Upper lobe of right lung (tissue), 1 donor: Measurements from ENCODE around the gene AGPAT1. TPM values are rescaled to one million over a fixed set of nuclear protein-coding genes. Genes with fewer than 3 reads are reported as not detected.

ENCODE experiments used
- ATAC-seq: fragments of 200-7000 bp; cut with Tn5 transposase; one replicate; pipeline ENCODE4 v1.9.1; 2020; ENCODE audit warnings: mild to moderate bottlenecking, moderate library complexity
- DNase-seq: peaks from one replicate; pipeline ENCODE4 v3.0.0-alpha.2; 2020
- H3K27ac ChIP-seq: fragments of 200-600 bp; one replicate; pipeline ENCODE4 v1.8.0; 2022
- H3K27me3 ChIP-seq: fragments of 200-600 bp; one replicate; pipeline ENCODE4 v1.8.0; 2022; ENCODE audit warnings: mild to moderate bottlenecking
- H3K36me3 ChIP-seq: fragments of 200-600 bp; one replicate; pipeline ENCODE4 v1.8.0; 2022
- H3K4me1 ChIP-seq: fragments of 200-600 bp; one replicate; pipeline ENCODE4 v1.8.0; 2022
- H3K4me3 ChIP-seq: fragments of 200-600 bp; one replicate; pipeline ENCODE4 v1.8.0; 2022; ENCODE audit warnings: mild to moderate bottlenecking
- H3K9me3 ChIP-seq: fragments of 200-600 bp; one replicate; pipeline ENCODE4 v1.8.0; 2022
- CTCF ChIP-seq: fragments of 200-600 bp; IDR thresholded peaks from one replicate; pipeline ENCODE4 v1.8.0; 2022; ENCODE audit warnings: antibody characterized with exemption
- intact Hi-C: fragments of 100-400 bp; cut with DNase I; formaldehyde crosslinking; loops from one replicate; pipeline ENCODE4 v1.11.0; 2022
- total RNA-seq: library from RNA; stranded (reverse); fragmentation: NEBNext Ultra II Directional; extraction: Animal tissue kit (Norgen Biotek cat#: 25700); gene quantifications from one replicate; pipeline ENCODE4 v1.2.1, GENCODE V29; 2021
- donor health status: DM: no; HTN: yes; CAD: no; lungs with severe emphysema.

AGPAT1 gene
- total RNA-seq, 1 donor from 2014 or later, result 53.0 TPM

- Histone ChIP-seq H3K4me1 (peaks cover 53% of the 10 kb centered on the region), H3K9me3 (no peaks in the 10 kb centered on the region), H3K36me3 (peaks cover 9% of the 10 kb centered on the region), H3K27me3 (no peaks in the 10 kb centered on the region), H3K27ac (peak overlapping the region; percentile 91), H3K4me3 (peak overlapping the region; percentile 66)
- intact Hi-C loops, result no loop called here
- TF ChIP-seq CTCF, result no peak
- DNase-seq, result no peak
- no peak for ATAC-seq
These were observed 16.1 kb upstream of the AGPAT1 start for GRCh38 chr6:32191696-32192607.

- H3K36me3 ChIP-seq, result peaks cover 16% of the 10 kb centered on the region
- intact Hi-C loops, result no loop called here
- H3K27me3 ChIP-seq, result no peaks in the 10 kb centered on the region
- H3K9me3 ChIP-seq, result no peaks in the 10 kb centered on the region
- H3K4me1 ChIP-seq, result peaks cover 56% of the 10 kb centered on the region
- DNase-seq (no peak), ATAC-seq (no peak)
- peak overlapping the region; percentile 66 for H3K4me3 ChIP-seq
- H3K27ac ChIP-seq, result peak overlapping the region; percentile 91
- no peak for TF ChIP-seq CTCF
These were observed 15.2 kb upstream of the AGPAT1 start for GRCh38 chr6:32190911-32191677.

- no peaks in the 10 kb centered on the region for H3K9me3 ChIP-seq
- H3K4me1 ChIP-seq, result peaks cover 59% of the 10 kb centered on the region
- peaks cover 16% of the 10 kb centered on the region for H3K36me3 ChIP-seq
- DNase-seq, result peak; percentile 93
- intact Hi-C loops, result no loop called here
- no peaks in the 10 kb centered on the region for H3K27me3 ChIP-seq
- TF ChIP-seq CTCF, result no peak
- H3K4me3 ChIP-seq, result peak within 1 kb of the TSS; percentile 66
- ATAC-seq, result peak; percentile 86
- peak within 1 kb of the TSS; percentile 91 for H3K27ac ChIP-seq
These were observed 14.4 kb upstream of the AGPAT1 start, which contains the start of gene PBX2 for GRCh38 chr6:32190054-32190851. Gene PBX2, minus strand, starts transcription at chr6:32190202. Its CDS starts 287 bp downstream, at chr6:32189915.

- Histone ChIP-seq H3K36me3 (peaks cover 16% of the 10 kb centered on the region), H3K4me1 (peaks cover 53% of the 10 kb centered on the region), H3K4me3 (peak overlapping the region; percentile 66), H3K9me3 (no peaks in the 10 kb centered on the region), H3K27ac (peak overlapping the region; percentile 91), H3K27me3 (no peaks in the 10 kb centered on the region)
- intact Hi-C loops, result no loop called here
- no peak for TF ChIP-seq CTCF
- ATAC-seq (no peak), DNase-seq (no peak)
These were observed 13.8 kb upstream of the AGPAT1 start for GRCh38 chr6:32189742-32190053.

- Histone ChIP-seq H3K9me3 (no peaks in the 10 kb centered on the region), H3K4me1 (peaks cover 52% of the 10 kb centered on the region), H3K36me3 (peaks cover 16% of the 10 kb centered on the region), H3K27ac (peak overlapping the region; percentile 91), H3K27me3 (no peaks in the 10 kb centered on the region), H3K4me3 (peak overlapping the region; percentile 66)
- ATAC-seq, result no peak
- TF ChIP-seq CTCF, result no peak
- DNase-seq, result no peak
- intact Hi-C loops, result no loop called here
These were observed 13.3 kb upstream of the AGPAT1 start for GRCh38 chr6:32189069-32189741.
